Measurements from ENCODE around the gene COL28A1. TPM values are rescaled to one million over a fixed set of nuclear protein-coding genes. Genes with fewer than 3 reads are reported as not detected.

Gene COL28A1
- polyA plus RNA-seq, 3 donors, result not detected

DNA sequence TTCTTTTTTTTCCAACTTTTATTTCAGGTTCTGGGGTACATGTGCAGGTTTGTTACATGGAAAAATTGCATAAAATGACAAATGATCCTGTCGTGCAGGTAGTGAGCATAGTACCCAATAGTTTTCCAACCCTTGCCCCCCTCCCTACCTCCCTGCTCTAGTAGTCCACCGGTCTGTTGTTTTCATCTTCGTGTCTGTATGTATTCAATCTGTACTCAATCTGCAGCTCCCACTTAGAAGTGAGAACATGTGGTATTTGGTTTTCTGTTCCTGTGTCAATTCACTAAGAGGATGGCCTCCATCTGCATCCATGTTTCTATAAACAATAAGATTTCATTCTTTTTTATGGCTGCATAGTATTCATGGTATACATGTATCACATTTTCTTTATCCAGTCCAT is 202.1 kb downstream of the COL28A1 start:
- no peak overlapping the region for H3K27ac Mint-ChIP-seq
- no peaks in the 10 kb centered on the region for H3K36me3 Mint-ChIP-seq
- Histone ChIP-seq H3K27me3 (ENCODE audit: control insufficient read depth in 2 of 2, insufficient read depth in 2 of 2, low read length in 2 of 2) (no peaks in the 10 kb centered on the region), H4K20me1 (ENCODE audit: insufficient read depth, low read length) (no peaks in the 10 kb centered on the region), H3K4me3 (replicated peaks in 1 of 3; ENCODE audit: low read depth in 2 of 3, low read length in 3 of 3) (no peak overlapping the region), H3K27ac (ENCODE audit: low read depth in 1 of 2, low read length in 2 of 2) (no peak overlapping the region), H3K79me2 (ENCODE audit: insufficient read depth, low read length) (no peaks in the 10 kb centered on the region), H3K9me3 (replicated peaks in 1 of 2; ENCODE audit: control insufficient read depth in 1 of 2, insufficient read depth in 1 of 2, low read length in 2 of 2) (no peaks in the 10 kb centered on the region), H3K4me1 (ENCODE audit: control insufficient read depth in 1 of 2, insufficient read depth in 2 of 2, low read length in 2 of 2) (no peaks in the 10 kb centered on the region), H2AFZ (ENCODE audit: insufficient read depth, low read depth, low read length, poor library complexity, severe bottlenecking) (no peak overlapping the region), H3K36me3 (replicated peaks in 1 of 2; ENCODE audit: control insufficient read depth in 1 of 2, insufficient read depth in 2 of 2, low read length in 2 of 2) (no peaks in the 10 kb centered on the region), H3K4me2 (replicated peaks; ENCODE audit: extremely low read depth, low read length, poor library complexity, severe bottlenecking) (no peak overlapping the region), H3K9ac (ENCODE audit: insufficient read depth, low read length, poor library complexity, severe bottlenecking) (no peak overlapping the region)
- TF ChIP-seq, protein P1, sequence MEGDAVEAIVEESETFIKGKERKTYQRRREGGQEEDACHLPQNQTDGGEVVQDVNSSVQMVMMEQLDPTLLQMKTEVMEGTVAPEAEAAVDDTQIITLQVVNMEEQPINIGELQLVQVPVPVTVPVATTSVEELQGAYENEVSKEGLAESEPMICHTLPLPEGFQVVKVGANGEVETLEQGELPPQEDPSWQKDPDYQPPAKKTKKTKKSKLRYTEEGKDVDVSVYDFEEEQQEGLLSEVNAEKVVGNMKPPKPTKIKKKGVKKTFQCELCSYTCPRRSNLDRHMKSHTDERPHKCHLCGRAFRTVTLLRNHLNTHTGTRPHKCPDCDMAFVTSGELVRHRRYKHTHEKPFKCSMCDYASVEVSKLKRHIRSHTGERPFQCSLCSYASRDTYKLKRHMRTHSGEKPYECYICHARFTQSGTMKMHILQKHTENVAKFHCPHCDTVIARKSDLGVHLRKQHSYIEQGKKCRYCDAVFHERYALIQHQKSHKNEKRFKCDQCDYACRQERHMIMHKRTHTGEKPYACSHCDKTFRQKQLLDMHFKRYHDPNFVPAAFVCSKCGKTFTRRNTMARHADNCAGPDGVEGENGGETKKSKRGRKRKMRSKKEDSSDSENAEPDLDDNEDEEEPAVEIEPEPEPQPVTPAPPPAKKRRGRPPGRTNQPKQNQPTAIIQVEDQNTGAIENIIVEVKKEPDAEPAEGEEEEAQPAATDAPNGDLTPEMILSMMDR (IDR thresholded peaks at IDR 0.05), result no peak
- H3K27me3 Mint-ChIP-seq (ENCODE audit: low read depth in 3 of 3), result peaks cover 0 to 1% (median 0%) of the 10 kb centered on the region in 3 donors
- intact Hi-C loops (cut with micrococcal nuclease), result no loop called here
- no CpG with 5 or more reads among the region's 3 CpGs for WGBS (ENCODE audit: insufficient coverage)
- DNase-seq, result no peak
- H3K4me1 Mint-ChIP-seq, result no peaks in the 10 kb centered on the region
- peaks cover 0 to 2% (median 0%) of the 10 kb centered on the region in 7 donors for H3K9me3 Mint-ChIP-seq
- no peak overlapping the region for H3K4me3 Mint-ChIP-seq

DNA sequence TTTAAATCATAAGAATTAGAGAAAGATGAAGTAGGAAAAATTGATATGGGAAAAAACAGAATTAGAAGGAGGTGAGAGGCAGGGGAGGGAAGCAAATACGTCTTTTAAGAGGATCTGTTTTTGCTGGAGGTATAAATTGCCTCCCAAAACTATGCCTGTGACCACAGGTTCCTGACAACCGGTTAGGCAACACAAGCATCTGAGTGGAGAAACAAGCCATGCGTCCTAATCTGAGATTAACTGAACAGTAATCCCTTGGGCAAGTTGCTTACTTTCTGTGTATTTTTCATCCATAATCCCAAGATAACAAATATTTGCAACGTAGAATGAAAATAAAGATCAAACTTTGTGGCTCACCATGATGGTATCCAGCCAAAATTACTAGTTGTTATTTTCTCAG is 204.2 kb downstream of the COL28A1 start:
- Histone ChIP-seq H3K27ac (ENCODE audit: low read depth in 1 of 2, low read length in 2 of 2) (no peak overlapping the region), H3K79me2 (ENCODE audit: insufficient read depth, low read length) (no peaks in the 10 kb centered on the region), H3K4me2 (replicated peaks; ENCODE audit: extremely low read depth, low read length, poor library complexity, severe bottlenecking) (no peak overlapping the region), H2AFZ (ENCODE audit: insufficient read depth, low read depth, low read length, poor library complexity, severe bottlenecking) (no peak overlapping the region), H3K9ac (ENCODE audit: insufficient read depth, low read length, poor library complexity, severe bottlenecking) (no peak overlapping the region), H3K4me1 (ENCODE audit: control insufficient read depth in 1 of 2, insufficient read depth in 2 of 2, low read length in 2 of 2) (no peaks in the 10 kb centered on the region), H3K36me3 (replicated peaks in 1 of 2; ENCODE audit: control insufficient read depth in 1 of 2, insufficient read depth in 2 of 2, low read length in 2 of 2) (no peaks in the 10 kb centered on the region), H3K9me3 (replicated peaks in 1 of 2; ENCODE audit: control insufficient read depth in 1 of 2, insufficient read depth in 1 of 2, low read length in 2 of 2) (no peaks in the 10 kb centered on the region), H3K27me3 (ENCODE audit: control insufficient read depth in 2 of 2, insufficient read depth in 2 of 2, low read length in 2 of 2) (no peaks in the 10 kb centered on the region), H3K4me3 (replicated peaks in 1 of 3; ENCODE audit: low read depth in 2 of 3, low read length in 3 of 3) (no peak overlapping the region), H4K20me1 (ENCODE audit: insufficient read depth, low read length) (no peaks in the 10 kb centered on the region)
- Mint-ChIP-seq H3K27me3 (ENCODE audit: low read depth in 3 of 3) (peaks cover 0 to 1% (median 1%) of the 10 kb centered on the region in 3 donors), H3K36me3 (no peaks in the 10 kb centered on the region), H3K27ac (no peak overlapping the region), H3K9me3 (peaks cover 0 to 2% (median 0%) of the 10 kb centered on the region in 7 donors), H3K4me3 (no peak overlapping the region), H3K4me1 (no peaks in the 10 kb centered on the region)
- intact Hi-C loops (cut with micrococcal nuclease), result no loop called here
- TF ChIP-seq, protein P1 (IDR thresholded peaks at IDR 0.05), result no peak
- 61% methylated on average over 3 of the region's 4 CpGs for whole genome bisulfite sequencing (ENCODE audit: insufficient coverage)
- DNase-seq, result no peak
